GM12873 (cell line): Measurements from ENCODE around the gene ZDHHC14.

Experiments
- TF ChIP-seq, protein P1 (sequence below): IDR thresholded peaks from 2 replicates; pipeline ENCODE4 v1.5.1; 2012; ENCODE audit warnings: low read depth, mild to moderate bottlenecking, moderate library complexity, low read length, control low read depth; ENCODE audit not compliant: insufficient read depth; ENCODE audit errors: missing control alignments

The ZDHHC14 gene

GRCh38 chr6:157652601-157653363 is 271.8 kb downstream of the ZDHHC14 start:
- TF ChIP-seq, protein P1, sequence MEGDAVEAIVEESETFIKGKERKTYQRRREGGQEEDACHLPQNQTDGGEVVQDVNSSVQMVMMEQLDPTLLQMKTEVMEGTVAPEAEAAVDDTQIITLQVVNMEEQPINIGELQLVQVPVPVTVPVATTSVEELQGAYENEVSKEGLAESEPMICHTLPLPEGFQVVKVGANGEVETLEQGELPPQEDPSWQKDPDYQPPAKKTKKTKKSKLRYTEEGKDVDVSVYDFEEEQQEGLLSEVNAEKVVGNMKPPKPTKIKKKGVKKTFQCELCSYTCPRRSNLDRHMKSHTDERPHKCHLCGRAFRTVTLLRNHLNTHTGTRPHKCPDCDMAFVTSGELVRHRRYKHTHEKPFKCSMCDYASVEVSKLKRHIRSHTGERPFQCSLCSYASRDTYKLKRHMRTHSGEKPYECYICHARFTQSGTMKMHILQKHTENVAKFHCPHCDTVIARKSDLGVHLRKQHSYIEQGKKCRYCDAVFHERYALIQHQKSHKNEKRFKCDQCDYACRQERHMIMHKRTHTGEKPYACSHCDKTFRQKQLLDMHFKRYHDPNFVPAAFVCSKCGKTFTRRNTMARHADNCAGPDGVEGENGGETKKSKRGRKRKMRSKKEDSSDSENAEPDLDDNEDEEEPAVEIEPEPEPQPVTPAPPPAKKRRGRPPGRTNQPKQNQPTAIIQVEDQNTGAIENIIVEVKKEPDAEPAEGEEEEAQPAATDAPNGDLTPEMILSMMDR: no peak

GRCh38 chr6:157653521-157653920 is 272.5 kb downstream of the ZDHHC14 start:
- TF ChIP-seq, protein P1: no peak

DNA sequence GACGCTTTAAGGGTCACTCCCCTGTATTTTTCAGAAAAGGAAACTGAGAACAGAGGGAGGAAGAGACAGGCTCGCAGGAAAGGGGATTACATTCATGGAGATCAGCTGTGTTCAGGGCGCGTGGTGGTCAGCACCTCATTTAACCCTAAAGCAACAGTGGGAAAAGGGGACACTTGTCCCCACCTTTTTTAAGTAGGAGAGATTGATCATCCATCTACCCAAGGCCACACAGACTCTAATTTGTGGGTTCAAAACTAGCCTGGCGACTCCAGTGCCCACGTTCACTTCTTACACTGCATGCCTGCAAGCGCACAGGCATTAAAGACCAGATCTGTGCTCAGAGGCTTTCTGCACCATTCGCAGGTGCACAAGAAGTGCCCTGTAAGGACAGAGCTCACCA is 274.1 kb downstream of the ZDHHC14 start:
- TF ChIP-seq, protein P1: no peak

DNA sequence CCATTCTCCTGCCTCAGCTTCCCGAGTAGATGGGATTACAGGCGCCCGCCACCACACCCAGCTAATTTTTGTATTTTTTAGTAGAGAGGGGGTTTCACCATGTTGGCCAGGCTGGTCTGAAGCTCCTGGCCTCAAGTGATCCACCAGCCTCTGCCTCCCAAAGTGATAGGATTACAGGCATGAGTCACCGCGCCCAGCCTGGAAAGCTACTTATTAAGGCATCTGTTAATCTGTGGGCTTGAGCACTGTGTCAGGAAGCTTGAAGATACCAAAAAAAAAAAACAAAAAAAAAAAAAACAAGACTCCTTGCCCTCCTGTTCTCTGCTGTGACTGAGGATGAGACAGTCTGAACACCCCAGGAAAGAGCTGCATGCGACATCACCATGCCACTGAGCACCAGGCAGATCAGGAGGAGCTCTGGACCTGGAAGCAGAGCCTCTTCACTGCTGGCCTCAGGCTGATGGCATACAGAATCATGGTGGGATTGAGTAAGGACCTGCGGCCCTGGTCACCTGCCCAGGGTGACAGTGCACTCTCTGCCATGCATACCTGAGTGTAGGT is 275.5 kb downstream of the ZDHHC14 start:
- TF ChIP-seq, protein P1: no peak

DNA sequence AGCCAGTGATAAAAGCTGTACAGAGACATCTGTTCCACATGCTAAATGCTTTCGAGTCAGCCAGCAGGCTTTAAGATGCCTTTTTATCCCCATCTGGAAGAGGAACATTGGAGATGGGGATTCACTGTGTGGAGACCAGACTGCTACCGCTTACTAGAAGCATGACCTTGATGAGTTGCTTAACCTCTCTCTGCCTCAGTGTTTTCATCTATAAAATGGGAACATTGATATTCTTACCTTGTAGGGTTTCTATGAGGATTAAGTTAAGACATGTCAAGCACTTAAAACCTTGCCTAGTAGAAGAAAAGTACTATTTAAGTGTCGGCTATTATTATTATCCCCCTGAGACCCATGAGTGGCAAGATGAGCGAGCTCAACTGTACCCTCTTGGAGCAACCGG is 276.8 kb downstream of the ZDHHC14 start:
- TF ChIP-seq, protein P1: no peak

DNA sequence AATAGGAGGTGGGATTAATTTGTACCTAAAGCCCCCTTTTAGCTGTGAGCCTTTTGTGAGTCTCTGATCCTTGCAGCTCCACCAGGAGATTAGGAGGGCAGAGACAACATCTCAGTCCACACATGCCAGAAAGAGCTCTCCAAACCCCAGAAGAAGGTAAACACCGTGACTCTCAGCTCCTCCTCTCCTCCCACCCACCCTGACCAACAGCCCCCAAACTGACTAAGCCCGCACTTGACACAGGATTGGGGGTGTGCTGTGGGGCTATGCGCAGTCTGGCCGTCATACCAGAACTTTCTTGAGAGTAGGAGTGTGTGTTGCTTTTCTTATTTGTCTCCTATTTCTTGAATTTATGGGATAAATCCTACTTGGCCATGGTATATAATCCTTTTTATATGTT is 277.3 kb downstream of the ZDHHC14 start:
- TF ChIP-seq, protein P1: no peak

DNA sequence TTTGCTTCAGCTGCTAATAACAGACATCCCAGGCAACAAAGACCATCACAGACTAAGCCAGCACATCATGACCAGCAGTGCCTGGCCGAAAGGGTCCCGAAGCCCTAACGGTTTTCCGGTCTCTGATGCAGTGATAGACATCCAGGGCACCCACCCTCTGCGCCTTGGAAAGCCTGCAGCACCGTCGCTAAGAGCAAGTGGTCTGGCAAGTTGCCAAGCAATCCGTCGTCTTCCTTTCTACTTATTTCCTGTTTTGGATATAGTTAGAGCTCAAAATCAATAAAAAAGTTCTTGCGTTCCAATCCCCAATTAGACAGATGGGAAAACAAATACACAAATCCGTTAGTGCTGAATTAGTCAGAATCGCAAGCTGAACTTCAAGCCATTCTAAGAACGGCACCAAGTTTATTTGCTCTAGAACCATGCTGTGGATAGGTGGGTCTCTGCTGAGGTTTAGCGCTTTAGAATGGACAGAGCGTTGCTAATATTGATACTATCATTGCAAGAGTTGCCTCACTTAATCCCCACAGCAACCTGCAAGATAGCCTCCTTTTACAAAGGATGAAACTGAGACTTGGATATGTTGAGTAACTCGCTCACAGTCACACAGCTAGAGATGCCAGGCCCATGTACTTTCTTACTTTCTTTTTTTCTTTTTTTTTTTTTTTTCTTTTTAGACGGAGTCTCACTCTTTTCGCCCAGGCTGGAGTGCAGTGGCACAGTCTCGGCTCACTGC is 278.7 kb downstream of the ZDHHC14 start:
- TF ChIP-seq, protein P1: no peak
